SH-SY5Y (cell line): Measurements from ENCODE around the gene SORBS2.

Source experiments
- GATA2 ChIP-seq: IDR thresholded peaks from 2 replicates; pipeline ENCODE4 v1.6.1; 2011; ENCODE audit warnings: mild to moderate bottlenecking, low read depth, low read length
- GATA3 ChIP-seq: IDR thresholded peaks from 2 replicates; pipeline ENCODE4 v1.6.1; 2011; ENCODE audit warnings: low read depth, mild to moderate bottlenecking, low read length, moderate library complexity

Gene SORBS2

GRCh38 chr4:185822791-185823190, 10.8 kb upstream of the SORBS2 start:
- TF ChIP-seq GATA2, result no peak
- TF ChIP-seq GATA3, result no peak

DNA sequence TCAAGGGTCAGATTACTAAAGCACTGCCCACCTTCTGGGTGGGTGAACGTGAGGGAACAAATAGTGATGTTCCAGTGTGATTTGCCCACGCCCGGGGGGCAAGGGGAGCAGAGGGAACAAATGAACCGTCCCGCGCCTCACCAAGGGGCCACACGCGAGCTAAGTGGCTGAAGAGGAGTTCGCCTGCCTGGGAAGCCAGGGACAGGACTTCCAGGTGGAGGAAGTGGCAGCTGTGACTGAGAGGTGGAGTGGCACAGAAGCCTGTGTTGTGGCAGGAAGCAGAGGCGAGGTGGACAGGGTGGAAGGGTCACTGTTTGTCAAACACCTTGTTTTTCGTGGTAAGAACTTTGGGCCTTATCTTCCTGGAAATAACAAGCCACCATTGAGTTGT, 9.0 kb upstream of the SORBS2 start:
- TF ChIP-seq GATA3 (no peak), GATA2 (no peak)

GRCh38 chr4:185820146-185821028, 8.4 kb upstream of the SORBS2 start:
- no peak for TF ChIP-seq GATA2
- no peak for TF ChIP-seq GATA3

GRCh38 chr4:185819144-185819543, 7.2 kb upstream of the SORBS2 start:
- TF ChIP-seq GATA2 (no peak), GATA3 (no peak)

DNA sequence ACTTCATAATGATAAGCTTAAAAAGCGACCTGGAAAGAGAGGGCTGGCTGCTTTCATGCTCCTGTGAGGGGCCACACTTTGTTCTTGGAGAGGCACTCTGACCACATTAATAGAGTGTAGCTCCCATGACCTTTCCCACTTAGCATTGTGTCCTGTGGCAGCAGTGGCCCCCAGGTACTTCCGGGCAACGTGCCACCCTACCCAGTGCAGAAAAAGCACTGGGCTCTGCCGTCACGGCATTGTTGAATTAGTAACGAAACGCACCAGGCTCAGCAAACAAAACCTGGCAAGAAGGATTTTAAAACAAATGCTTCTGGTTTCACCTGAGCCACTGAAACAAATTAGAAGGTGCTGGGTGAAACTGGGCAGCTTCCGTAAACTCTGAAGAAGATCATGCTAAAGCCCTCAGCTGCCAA, 5.4 kb upstream of the SORBS2 start:
- TF ChIP-seq GATA2, result no peak
- TF ChIP-seq GATA3, result no peak

DNA sequence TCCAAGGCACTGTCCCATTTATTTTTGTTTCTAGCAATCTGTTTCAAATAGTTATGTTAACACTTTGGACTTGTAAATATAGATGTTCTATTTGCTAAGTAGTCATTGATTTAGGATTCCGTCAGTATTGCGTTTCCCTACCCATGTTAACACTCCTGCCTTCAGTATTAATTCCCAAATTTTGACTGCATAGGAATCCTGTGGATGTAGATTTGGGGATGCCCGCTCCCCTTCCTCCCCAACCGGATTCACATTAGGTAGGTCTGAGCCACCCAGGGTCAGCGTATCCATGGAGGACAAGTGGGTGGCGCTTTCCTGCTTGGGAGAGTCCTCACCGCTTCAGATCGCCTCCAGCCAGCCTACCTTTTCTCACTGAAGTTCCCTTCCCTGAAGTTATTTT, 1.1 kb upstream of the SORBS2 start:
- no peak for TF ChIP-seq GATA3
- TF ChIP-seq GATA2, result no peak

DNA sequence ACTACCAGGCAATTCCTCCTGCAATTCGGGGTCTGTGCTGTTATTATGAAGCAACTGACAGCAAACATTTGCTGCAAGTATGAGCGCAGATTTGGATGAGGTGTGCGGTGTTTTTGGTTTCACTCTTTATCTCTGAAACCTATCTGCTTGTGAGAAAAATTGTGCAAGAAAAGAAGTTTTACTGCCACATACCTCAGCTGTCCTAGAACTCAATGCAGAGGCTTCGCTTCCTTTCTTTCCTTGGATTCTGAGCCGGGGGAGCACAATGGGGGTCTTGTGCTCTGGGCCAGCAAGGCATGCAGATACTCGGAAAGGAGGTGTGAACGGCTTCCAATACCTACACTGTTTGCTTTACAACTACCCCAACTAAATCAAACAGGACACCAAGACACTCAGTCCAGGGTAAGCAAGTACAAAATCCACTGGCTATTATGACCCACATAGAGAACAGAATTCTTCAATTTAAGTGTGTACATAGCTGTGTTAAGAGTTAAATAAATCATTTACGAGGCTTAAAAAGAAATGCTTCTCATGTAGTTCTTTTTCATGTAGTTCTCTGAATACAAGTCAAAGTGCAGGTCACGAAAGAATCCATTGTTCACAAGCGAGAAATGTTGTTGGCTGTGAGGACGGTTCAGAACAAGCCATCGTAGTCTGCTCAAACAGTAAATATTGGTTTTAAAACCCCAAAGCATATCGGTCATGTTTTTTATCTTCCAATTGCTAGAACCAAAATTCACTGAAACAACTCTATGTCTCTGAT, 1.1 kb downstream of the SORBS2 start:
- no peak for TF ChIP-seq GATA2

DNA sequence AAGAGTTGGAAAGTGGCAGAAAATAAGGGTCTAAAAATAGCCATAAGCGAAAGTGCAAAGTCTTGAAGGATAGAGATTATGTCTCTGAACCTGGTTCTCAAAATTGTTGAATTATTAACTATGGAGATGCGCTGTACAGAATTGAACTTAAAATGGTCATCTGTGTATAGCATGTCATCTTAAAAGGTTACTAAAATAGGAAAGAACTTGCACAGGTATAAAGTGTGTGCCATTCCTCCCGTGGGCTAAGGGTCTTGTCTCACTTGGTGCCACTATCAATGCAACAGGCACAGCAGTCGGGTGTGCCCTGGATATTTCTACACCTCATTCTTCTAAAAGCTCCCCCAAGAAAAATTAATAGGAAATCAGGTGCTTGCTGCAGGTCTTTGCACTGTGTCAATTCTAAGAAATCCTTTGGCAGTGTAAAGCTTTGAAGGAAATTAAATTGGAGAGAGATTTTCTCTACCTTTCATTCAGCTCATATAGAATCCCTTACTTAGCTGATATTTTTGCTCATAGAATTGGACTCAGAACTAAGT, 2.4 kb downstream of the SORBS2 start:
- no peak for TF ChIP-seq GATA2
- no peak for TF ChIP-seq GATA3

GRCh38 chr4:185809121-185809520, 2.9 kb downstream of the SORBS2 start:
- TF ChIP-seq GATA2, result no peak

- TF ChIP-seq GATA2 (no peak), GATA3 (no peak)
Observed at GRCh38 chr4:185805979-185806378, 6.0 kb downstream of the SORBS2 start.

DNA sequence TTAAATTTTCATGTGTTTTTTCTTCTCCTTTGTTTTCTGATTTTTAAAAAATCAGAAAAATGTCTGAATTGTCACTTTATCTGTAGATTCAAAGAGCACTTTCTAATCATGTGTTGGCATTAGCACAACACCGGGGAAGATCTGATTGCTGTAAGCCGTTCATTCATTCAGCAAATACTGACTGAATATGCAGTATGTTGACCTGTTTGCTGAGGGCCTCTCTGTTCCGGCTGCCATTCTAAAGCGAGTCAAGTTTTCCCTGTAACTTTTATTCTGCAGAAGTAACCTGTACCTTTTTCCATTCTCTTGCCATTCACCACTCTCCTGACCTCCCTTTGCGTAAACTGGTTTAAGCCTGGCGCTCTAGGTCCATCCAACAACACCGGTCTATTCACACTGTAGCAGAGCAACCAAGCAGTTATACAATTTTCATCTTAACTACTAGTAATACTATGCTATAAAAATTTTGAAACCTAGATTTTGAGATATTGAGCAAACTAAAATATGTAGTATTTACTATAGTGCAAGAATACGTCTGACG, 6.7 kb downstream of the SORBS2 start:
- TF ChIP-seq GATA3, result no peak
- TF ChIP-seq GATA2, result no peak

DNA sequence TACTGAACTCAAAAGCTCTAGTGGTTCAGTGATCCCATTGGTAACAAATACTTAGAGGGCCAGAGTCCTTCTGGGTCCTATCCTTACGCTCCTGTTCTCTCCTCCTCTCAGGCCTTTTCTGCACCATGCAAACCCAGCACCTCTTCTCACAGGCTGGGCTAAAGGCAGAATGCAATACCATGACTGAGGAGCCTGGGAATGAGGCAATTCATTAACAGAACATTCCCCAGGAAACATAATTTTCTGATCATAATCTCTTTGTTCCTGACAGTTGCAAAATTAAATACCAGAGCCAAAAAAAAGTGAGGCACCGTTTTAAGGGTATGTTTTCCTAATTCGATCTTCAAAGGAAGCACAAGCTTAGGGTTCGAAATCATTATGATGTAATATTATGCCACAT, 9.0 kb downstream of the SORBS2 start:
- TF ChIP-seq GATA2, result no peak

DNA sequence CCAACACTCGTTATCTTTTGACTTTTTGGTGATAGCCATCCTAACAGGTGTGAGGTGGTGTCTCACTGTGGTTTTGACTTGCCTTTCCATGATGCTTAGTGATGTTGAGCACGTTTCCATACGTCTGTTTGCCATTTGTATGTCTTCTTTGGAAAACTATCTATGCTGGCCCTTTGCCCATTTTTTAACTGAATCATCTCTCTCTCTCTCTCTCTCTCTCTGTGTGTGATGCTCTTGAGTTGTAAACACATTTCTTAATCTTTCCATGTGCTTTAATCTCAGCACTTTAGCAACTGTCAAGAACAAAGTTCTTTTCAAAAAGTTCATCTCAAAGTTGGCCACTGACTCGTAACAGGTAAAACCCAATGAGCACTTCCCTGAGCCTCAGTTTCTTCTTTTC, 10.5 kb downstream of the SORBS2 start:
- no peak for TF ChIP-seq GATA3
- no peak for TF ChIP-seq GATA2

DNA sequence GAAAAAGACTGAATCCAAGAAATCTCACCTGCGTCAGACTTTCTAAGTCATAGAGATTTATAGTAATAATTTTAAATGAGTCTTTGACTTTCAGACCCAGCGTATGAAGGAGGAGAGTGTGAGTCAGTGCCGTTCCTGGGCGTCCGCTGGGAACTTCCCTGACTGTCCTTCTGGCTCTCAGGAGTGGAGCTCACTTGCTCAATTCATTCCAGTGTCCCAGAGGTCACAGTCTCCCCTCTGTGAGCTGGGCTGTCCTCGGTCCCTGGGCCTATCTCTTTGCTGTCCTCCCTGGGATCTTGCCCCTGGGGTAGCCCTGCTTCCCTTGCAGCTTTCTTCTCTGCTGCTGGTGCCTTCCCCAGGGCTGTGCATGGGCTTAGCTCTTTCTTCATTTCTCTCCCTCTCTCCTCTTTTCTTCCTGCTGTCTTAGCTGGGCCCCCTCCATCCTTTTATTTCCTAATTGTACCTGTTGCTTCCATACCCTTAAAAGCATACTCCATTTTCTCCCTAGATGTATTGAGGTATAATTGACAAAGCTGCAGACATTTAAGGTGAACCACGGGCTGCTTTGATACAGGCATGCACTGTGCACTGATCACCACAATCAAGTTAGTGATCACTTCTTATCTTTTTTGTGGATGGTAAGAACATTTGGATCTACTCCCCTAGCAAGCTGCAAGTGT, 11.6 kb downstream of the SORBS2 start:
- TF ChIP-seq GATA3, result no peak
- no peak for TF ChIP-seq GATA2
